ENCODE results near the gene IPCEF1.

The IPCEF1 gene

DNA sequence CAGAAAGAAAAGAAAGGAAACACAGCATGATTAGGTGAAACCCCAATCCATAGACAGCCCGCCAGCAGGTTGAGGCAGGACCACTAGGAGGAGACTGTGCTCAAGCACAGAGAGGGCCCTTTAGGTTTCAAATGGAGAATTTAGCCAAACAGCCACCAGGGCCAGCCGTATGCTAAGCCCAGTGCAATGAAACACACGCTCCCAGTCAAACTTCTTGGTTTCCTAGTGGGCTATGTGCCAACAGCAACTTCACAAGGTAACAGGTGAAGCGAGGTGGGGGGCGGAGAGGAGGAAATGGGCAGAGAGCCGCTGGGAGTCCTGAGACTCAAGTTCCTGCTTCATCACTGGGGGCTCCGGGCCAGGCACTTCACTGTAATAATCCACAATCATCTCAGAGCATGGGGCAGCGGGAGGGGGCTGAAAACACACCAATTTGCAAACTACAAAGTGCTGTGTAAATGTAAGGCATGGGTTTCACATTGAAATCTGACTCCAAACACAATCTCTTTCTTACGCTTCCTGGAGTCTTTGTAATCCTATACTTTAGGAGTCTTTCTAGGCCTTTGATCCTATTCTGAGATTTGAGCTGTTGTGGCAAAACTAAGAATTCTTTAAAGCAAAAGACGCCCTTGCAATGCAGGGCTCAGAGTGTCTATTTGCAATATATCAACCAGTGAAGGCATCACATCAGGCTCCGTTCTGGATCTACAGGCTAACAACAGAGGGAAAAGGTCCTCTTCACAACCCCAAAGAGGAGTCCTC lies 200.3 kb downstream of the IPCEF1 start:
- DNase-seq = no peak

- peak in 1 of 2 experiments; percentile 23 for DNase-seq
These were observed 202.1 kb downstream of the IPCEF1 start for GRCh38 chr6:154154389-154154967.

DNA sequence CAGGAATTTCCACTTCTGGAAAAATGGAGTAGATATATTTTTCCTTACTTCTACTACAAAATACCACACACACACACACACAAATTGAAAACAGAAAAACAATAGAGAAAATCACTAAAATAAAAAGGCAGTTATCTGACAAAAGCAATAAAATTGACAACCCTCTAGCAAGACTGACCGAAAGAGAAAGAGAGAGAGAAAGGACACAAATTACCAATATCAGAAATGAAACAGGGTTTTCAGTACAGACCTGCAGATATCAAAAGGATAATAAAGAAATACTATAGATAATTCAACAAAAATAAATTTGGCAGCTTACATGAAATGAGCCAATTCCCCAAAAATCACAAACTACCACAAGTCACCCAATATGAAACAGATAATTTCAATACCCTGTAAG lies 212.8 kb downstream of the IPCEF1 start:
- no peak for DNase-seq

- no peak for DNase-seq
These were observed 215.9 kb downstream of the IPCEF1 start for GRCh38 chr6:154140743-154141142.

- DNase-seq = no peak
These were observed 216.7 kb downstream of the IPCEF1 start for GRCh38 chr6:154139892-154140291.

- DNase-seq = no peak
These were observed 217.8 kb downstream of the IPCEF1 start for GRCh38 chr6:154138793-154139192.

GRCh38 chr6:154134471-154135147 lies 222.0 kb downstream of the IPCEF1 start:
- no peak for DNase-seq

DNA sequence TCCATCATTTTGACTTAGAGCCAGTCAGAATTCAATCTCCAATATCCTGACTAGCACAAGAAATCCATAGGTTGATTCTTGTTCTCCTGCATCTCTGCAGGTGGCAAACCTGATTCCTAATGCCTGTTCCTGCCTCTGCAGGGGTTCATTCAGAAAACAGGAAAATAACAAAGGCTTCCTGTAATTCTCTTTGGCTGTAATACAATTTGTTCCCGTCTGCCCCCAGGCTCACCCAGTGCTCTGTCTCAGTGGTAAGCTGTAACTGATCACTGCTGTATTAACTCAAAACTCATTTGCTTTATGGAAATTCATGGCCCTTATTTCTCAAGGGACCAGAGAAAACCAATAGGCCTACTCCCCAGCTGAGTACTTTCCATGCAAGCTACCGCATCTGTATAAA lies 228.9 kb downstream of the IPCEF1 start:
- DNase-seq = no peak

GRCh38 chr6:154125421-154125820 lies 231.2 kb downstream of the IPCEF1 start:
- DNase-seq = no peak

DNA sequence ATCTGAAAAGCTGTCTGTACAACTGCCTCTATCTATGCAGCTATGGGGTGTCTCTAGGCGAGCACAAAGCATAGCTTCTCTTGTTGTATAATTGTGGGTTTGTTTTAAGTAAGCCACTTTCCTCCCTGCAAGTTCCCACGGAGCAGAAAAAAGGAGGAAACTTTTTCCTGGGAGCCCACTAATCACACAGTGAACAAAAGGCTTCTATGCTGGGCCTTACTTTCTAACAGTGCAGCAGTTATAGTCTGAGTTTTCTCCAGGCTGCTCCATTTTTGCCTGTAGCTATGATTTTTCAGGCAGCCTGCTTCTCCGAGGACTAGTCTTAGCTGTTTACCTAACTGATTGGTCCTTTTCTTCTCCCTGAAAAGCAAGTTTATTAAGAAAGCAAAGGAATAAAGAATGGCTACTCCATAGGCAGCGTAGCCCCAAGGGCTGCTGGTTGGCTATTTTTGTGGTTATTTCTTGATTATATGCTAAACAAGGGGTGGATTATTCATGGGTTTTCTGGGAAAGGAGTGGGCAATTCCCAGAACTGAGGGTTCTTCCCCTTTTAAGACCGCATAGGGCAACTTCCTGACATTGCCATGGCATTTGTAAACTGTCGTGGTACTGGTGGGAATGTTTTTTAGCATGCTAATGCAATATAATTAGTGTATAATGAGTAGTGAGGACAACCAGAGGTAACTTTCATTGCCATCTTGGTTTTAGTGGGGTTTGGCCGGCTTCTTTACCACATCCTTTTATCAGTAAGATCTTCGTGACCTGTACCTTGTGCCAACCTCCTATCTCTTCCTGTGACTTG lies 233.2 kb downstream of the IPCEF1 start:
- no peak for DNase-seq

DNA sequence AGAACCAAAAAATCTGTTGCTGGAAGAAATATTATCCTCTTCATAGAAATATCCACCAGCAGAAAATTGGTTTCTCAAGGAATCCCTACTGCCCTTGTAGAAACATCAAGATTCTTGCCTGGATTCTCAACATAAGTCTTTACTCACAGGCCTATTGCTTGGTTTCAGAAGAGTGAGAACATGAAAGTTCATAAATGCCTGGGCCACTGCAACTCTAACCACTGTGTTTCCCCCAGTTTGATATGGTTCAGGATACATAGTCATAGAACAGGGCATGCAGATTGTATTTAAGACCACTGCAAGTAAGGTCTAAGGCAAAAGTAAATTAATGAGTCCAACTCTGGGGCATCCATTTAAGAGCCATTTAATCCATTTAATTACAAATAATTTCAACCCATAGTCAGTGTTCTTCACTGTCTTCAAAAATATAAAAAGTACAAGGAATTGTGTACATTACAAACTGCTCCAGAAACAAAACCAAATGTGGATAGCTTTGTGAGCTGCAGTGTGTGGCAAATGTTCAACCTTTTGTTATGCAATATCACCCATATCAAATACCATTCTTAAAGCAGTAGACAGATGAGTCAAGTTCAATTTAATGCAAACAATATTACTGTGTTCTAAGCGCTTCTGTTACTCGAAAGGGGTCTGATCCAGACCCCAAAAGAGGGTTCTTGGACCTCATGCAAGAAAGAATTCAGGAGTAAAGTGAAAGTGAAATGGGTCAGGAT lies 234.2 kb downstream of the IPCEF1 start:
- DNase-seq = no peak

DNA sequence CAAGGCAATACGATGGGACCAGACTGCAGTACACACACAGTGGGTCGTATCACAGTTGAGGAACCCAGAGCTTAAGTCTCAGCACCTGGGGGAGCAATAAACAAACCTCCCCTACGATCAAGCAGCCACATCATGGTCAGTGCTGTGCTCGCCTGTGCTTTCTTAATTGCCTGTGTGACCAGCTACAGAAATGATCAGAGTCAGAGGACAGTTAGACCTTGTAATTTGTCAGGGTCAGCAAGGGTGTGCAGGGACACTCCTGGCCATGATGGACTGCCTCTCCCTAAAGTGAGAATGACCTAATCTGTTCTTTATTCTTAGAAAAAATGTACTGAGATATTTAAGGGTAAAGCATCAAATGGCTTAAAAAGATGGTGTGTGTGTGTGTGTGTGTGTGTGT lies 239.1 kb downstream of the IPCEF1 start:
- no peak for DNase-seq

DNA sequence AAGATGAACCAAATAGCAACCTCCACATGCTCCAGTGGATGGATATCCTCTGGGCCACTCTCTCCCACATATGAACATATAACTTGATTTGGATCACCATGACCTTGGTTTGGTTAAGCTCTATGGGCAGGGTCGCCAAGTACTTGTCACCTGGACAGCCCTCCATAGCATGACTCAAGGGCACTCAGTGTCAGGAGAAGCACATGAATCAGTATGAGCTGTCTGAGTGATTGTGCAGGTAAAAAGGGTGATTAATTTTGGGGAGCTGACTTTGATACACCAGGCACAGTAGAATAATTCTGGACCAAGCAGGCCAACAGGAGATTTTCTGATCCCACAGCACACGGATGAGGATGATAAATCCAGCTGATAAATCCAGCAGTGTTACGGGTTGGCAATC lies 243.2 kb downstream of the IPCEF1 start:
- DNase-seq = no peak

DNA sequence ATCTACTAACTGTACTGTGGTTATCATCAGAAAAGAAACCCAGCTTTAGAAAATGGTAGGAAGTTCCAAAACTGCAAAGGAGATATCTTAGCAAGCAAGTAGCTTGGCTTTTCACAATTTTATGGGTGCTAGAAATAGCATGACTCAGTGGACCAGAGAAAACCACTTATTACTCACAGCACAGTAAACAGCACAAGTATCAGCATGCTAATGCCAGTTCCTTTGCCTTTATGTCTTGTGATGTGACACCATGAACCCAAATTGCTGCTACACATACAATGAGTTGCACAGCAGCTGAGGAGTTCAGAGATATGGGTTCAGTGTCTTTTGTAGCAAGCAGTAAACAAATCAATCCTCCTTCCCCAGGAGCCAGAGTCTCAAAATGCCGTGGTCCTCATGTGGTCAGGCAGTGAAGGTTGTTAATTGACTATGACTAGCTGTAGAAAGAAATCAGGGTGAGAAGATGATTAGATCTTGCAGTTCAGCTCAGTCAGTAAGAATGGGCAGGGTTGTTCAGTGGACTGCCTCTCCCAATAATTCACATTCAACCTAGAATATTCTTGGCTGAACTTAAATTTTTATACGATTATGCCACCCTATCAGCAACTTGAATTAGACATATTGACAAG lies 244.3 kb downstream of the IPCEF1 start:
- DNase-seq = no peak

DNA sequence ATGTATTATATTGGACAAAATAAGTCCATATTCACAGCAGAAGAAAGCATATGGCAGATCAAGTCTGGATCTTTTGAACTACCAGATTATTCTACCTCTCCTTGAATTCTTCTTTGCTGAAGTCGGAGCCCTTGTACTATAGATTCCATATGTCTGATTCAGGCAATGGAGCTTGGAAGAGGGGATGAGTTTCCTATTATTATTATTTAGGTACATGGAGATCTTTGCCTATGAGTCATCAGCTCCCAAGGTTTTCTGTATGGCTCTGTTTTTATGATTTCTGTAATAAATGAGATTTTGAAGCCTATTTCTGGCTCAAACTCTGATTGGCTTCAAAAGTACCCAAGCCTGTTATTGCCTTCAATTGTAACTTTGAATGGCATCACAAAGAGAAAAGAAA lies 245.6 kb downstream of the IPCEF1 start:
- no peak for DNase-seq

GRCh38 chr6:154106251-154106650 lies 250.4 kb downstream of the IPCEF1 start:
- DNase-seq = no peak
